Amniotic stem cell (primary cell): ENCODE results near the gene GCNT2.
"Not testable (repeated sequence)": the region's sequence is repeated elsewhere in the genome, so short reads cannot be mapped to it uniquely, and the experiment has no call there.

Source experiments
- DNase-seq: peaks from one replicate; lab custom pipeline; 2025; lab: John Stamatoyannopoulos, UW

GCNT2 gene

DNA sequence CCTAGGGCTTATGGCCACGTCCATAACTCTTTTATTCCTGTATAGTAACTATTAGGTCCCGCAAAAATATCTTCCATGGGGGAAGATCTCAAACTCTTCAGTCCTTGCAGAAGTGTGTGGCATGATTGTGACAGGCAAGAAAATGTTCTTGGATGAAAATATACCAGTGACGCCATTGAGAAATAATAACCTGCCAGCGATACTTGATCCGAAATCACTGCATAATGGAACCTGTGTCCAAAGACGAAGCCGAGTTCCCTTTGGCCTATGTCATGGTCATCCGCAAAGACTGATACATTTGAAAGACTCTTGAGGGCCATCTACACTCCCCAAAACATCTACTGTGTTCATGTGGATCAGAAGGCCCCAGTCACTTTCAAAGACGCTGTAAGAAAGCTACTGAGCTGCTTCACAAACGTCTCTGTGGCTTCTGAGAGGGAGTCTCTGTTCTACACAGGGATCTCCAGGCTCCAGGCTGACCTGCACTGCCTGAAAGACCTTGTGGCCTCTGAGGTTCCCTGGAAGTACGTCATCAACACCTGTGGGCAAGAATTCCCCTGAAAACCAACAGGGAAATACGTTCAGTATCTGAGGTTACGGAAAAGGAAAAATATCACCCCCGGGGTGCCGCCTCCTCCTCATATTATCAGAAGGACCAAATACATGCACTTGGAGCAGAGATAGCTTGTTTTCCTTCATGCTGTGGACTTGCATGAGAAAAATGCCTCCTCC is 6.9 kb upstream of the GCNT2 start:
- DNase-seq, result no peak

GRCh38 chr6:10516953-10517352 is 4.2 kb upstream of the GCNT2 start:
- no peak for DNase-seq

DNA sequence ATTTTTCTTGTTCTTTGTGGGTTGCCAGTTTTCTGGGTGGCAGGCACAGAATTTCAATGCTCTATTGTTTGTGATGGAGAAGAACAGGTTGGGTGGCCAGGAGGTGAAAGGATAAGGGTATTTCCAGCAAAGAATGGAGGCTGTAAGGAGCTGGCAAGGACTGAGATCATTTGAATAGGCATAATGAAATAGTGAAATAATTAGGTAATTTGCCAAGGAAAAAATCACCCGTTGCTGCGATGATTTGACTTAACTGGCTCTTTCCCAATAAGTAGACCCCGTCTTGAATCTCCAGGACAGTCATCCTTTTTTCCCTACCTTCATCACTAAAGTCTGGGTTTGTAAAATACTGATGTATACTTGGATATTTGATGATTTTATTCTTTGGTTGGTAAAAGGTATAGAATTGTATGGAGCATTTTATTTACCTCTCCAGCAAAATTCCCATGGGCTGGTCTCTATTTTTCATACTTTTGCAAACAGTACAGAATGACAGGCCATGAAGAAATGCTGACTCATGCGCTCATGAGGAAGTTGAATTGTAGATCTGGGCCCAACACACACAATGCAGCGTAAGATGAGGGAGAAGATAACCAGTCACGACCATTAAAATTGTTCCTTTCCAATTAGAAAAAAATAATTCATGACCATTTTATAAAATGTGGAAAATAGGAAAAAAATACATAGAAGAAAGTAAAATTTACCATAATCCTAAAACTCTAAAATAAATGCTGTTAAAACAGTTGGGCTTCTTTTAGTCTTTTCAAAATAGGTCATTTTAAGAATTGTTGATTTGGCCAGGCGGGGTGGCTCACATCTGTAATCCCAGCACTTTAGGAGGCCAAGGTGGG is 2.4 kb upstream of the GCNT2 start:
- no peak for DNase-seq

DNA sequence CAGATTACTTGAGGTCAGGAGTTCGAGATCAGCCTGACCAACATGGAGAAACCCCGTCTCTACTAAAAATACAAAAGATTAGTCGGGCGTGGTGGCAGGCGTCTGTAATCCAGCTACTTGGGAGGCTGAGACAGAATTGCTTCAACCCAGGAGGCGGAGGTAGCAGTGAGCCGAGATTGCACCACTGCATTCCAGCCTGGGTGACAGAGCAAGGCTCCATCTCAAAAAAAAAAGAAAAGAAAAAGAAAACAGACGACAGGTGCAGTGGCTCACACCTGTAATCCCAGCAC is 1.8 kb upstream of the GCNT2 start:
- not testable (repeated sequence) for DNase-seq

DNA sequence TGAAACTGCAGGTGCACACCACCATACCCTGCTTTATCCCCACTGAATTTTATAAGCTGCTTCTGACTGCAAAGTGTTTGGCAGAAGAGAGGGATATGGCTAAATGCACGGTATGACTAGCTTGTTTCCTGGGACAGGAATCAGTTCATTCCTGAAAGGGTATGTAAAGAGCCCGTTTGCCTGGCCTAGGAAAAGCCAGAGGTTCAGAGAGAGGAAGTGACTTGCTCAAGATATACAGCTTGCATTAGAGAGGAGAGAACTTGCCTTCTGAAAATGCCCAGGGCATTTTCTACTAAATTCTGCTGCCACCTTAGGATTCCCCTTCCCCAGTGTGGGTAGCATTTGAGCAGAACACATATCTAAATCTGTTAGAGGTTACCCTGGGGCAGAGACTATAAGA is 683 bp upstream of the GCNT2 start:
- no peak for DNase-seq

- DNase-seq, result no peak
Measured at GRCh38 chr6:10522929-10523573, 1.9 kb downstream of the GCNT2 start.

GRCh38 chr6:10526156-10526555 is 5.0 kb downstream of the GCNT2 start:
- no peak for DNase-seq

DNA sequence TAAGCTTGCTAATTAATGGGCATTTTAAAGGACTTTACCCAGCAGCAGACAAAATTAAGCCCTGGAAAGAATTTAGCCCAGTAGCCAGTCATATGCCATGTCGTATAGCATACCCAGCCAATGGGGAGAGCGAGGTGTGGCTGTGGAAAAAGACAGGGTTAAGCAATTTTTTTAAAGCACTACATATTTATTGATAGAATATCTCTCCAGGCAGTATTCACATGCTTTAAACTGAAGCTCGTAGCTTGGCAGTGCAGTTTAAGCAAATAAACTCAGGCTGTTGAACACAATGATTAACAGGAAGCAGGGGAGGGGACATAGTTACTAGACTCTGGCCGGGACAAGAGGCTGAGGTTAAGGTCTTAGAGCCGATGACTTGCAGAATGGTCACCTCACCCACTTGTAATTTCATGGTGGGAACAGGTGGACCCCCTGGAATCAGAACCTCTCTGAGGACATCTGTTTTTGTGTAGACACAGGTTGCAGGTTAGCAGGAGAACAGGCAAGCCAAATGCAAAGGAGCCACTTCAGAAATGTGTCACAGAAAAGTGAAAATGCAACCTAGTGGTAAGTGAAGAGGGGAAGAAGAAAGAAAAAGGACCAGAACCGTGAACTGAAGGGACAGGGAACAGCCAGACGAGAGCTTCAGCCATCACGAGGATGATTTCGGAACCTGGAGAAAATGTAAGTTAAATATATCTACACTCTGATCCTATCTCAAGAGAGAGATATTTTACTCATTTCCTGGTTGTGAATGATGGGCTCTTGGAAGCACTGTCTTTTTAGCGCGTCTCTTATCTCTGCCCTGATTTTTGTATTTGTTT is 7.2 kb downstream of the GCNT2 start:
- no peak for DNase-seq

DNA sequence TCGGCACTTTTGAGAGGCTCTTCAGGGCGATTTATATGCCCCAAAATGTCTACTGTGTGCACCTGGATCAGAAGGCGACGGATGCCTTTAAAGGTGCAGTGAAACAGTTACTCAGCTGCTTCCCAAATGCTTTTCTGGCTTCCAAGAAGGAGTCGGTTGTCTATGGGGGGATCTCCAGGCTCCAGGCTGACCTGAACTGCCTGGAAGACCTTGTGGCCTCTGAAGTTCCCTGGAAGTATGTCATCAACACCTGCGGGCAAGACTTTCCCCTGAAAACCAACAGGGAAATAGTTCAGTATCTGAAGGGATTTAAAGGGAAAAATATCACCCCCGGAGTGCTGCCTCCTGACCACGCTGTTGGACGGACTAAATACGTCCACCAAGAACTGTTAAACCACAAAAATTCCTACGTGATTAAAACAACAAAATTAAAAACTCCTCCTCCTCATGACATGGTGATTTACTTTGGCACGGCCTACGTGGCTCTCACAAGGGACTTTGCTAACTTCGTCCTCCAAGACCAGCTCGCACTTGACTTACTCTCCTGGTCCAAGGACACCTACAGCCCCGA is 8.2 kb downstream of the GCNT2 start:
- DNase-seq, result no peak

- not testable (repeated sequence) for DNase-seq
Measured at GRCh38 chr6:10529828-10530374, 8.8 kb downstream of the GCNT2 start.

DNA sequence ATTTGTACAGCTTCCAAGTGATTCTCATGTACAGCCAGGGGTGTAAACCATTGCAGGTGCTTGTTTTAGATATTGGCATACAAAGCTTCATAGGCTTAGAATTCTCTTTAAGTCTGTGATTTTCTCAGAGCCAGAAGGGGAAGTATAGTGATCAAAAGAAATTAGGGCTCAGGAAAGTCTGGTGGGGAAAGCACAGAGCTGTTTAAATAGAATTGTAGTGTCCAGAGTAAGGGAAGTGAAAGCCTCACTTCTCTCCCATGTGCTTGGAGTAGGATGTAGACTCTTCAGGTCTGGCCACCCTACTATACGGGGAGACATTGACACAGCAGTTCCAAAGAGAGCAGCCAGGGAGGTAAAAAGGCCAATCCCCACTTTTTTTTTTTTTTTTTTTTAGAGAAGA is 10.4 kb downstream of the GCNT2 start:
- DNase-seq, result no peak

GRCh38 chr6:10531942-10532341 is 10.8 kb downstream of the GCNT2 start:
- no peak for DNase-seq

- no peak for DNase-seq
Measured at GRCh38 chr6:10532392-10532791, 11.2 kb downstream of the GCNT2 start.

- no peak for DNase-seq
Measured at GRCh38 chr6:10534419-10534762, 13.2 kb downstream of the GCNT2 start.

GRCh38 chr6:10535193-10535592 is 14.0 kb downstream of the GCNT2 start:
- DNase-seq, result no peak

DNA sequence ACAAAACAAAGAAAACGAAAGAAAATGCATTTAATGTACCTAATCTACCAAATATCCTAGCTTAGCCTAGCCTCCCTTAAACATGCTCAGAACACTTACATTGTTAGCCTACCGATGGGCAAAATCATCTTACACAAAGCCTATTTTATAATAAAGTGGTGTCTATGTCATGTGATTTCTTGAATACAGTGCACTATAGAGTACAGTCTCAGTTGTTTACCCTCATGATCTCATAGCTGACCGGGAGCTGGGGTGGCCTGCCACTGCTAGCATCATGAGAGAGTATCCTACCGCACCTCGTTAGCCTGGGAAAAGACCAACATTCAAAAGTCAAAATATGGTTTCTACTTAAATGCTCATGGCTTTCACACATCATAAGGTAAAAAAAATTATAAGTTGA is 16.6 kb downstream of the GCNT2 start:
- DNase-seq, result no peak

DNA sequence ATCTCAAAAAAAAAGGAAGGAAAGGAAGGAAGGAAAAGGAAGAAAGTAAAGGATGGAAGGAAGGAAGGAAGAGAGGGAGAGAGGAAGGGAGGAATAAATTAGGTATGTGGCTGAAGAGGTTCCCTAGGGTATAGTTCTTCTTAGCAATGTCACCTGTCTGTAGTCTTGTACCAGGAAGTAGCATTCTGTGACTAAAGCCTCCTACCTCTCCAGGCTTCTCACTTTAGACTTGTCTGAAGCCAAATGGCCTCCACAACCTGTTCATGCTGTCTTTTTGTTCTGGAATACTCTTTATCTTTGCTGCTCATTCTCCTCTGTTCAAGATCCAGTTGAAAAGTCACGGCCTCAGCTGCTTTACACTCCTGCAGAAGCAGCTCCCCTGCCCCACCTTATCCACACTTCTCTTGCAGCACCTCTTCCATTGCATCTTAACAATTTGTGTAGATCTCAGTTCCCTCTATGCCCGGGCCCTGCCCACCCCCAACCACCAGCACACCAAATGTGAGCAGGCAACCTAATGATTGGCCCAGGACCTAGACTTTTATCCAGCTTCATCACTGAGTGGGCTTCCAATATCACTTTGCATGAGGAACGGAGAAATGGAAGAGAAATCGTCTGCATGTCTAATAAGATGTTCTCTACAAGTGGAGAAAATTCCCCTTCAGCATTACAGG is 19.1 kb downstream of the GCNT2 start:
- no peak for DNase-seq

DNA sequence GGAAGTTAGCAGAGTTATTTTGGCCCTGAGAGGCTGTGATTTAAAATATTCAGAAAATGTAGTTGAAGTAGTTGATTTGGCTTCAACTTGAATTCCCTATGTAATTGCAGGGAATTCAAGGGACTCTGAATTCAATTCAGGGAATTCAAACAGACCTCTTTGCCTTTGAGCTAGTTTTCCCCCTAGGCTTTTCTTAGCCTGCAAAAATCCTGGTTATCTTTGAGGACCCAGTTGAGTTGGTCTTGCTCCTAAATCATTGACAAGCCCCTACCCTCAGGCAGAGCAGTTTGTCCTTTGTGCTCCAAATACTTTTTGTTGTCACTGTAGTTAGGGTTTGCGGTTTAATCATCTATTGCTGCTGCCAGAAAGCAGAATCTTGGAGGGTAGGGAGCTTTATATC is 20.4 kb downstream of the GCNT2 start:
- DNase-seq, result no peak

DNA sequence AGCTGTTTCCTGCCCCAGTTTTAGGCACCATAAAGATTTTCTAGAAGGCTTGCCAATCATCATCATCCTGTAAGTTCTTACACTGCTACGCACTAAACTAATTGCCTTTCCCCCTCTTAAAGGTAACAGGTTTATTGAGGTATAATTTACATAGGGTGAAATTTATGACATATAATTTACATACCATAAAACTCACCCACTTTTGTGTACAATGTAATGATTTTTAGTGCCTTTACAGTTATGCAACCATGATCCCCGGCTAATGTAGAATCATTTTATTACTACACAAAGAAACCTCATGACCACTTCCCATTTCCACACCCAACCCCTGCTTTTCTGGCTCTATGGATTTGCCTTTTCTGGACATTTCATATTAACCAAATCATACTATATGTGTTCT is 21.1 kb downstream of the GCNT2 start:
- DNase-seq, result no peak

DNA sequence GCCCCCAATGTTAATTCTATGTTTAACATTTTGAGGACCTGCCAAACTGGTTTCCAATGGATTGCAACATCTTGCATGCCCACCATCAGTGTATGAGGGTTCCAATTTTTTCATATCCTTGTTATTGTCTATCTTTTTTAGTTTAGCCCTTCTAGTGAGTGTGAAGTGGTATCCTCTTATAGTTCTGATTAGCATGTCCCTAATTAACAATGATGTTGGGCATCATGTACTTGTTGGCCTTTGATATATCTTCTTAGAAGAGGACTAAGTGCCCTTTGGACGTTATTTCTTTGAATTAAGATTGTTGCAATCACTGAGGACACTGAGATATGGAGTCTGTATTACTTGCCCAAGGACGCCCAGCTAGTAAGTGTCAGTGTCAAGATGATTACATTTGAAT is 22.3 kb downstream of the GCNT2 start:
- DNase-seq, result no peak

GRCh38 chr6:10545482-10545881 is 24.3 kb downstream of the GCNT2 start:
- no peak for DNase-seq
